HepG2 (cell line): ENCODE data around the gene HES2. TPM values are rescaled to one million over a fixed set of nuclear protein-coding genes. Genes with fewer than 3 reads are reported as not detected.
A peak's percentile ranks its signal among the peaks of the same experiment; 100 is the strongest.

ENCODE experiments used
- CBFB ChIP-seq: sonication (generic); formaldehyde crosslinking; IDR thresholded peaks from 2 replicates; pipeline ENCODE4 v1.4.0; 2020; ENCODE audit warnings: missing genetic modification reagents
- GABPA ChIP-seq, 2 experiments: IDR thresholded peaks; 2 replicates each; pipeline ENCODE4 v1.6.1; 2011 to 2016; ENCODE audit warnings: low read depth in 2 of 2, low read length in 1 of 2, missing biosample characterization in 1 of 2, missing genetic modification characterization in 1 of 2
- KLF15 ChIP-seq: sonication (generic); formaldehyde crosslinking; IDR thresholded peaks from 2 replicates; pipeline ENCODE4 v1.8.1; 2023; ENCODE audit warnings: borderline replicate concordance, mild to moderate bottlenecking, inconsistent platforms, missing genetic modification reagents, mixed read lengths
- KLF6 ChIP-seq: IDR thresholded peaks from 2 replicates; pipeline ENCODE4 v1.8.0; 2016; ENCODE audit warnings: missing biosample characterization, missing genetic modification reagents
- NFE2 ChIP-seq: sonication (generic); formaldehyde crosslinking; IDR thresholded peaks from 2 replicates; pipeline ENCODE4 v1.4.0; 2020; ENCODE audit warnings: missing genetic modification reagents
- NR2F1 ChIP-seq, 2 experiments: fragments of 450-650 bp in 1 of 2; formaldehyde crosslinking in 1 of 2; IDR thresholded peaks; 2 replicates each; pipeline versions ENCODE4 v1.5.0 to v1.6.1; 2016 to 2020; ENCODE audit warnings: mild to moderate bottlenecking in 1 of 2, missing compliant biosample characterization in 1 of 2, missing genetic modification reagents in 1 of 2, moderate library complexity in 1 of 2
- PAXIP1 ChIP-seq: sonication (generic); formaldehyde crosslinking; conservative IDR thresholded peaks from 2 replicates; pipeline ENCODE4 v1.4.0; 2020; ENCODE audit warnings: mild to moderate bottlenecking, missing genetic modification reagents, moderate library complexity
- RCOR2 ChIP-seq: IDR thresholded peaks from 2 replicates; pipeline ENCODE4 v1.6.1; 2016; ENCODE audit warnings: missing biosample characterization, missing genetic modification reagents
- SKIL ChIP-seq: sonication (generic); formaldehyde crosslinking; IDR thresholded peaks from 2 replicates; pipeline ENCODE4 v1.8.0; 2022; ENCODE audit warnings: missing genetic modification reagents, mild to moderate bottlenecking, moderate library complexity, borderline replicate concordance
- SP4 ChIP-seq: sonication (generic); formaldehyde crosslinking; IDR thresholded peaks from 2 replicates; pipeline ENCODE4 v1.8.1; 2023; ENCODE audit warnings: mild to moderate bottlenecking, missing genetic modification reagents
- ZBTB44 ChIP-seq: sonication (generic); formaldehyde crosslinking; IDR thresholded peaks from 2 replicates; pipeline ENCODE4 v1.4.0; 2020; ENCODE audit warnings: missing genetic modification reagents
- ZBTB7B ChIP-seq: sonication (generic); formaldehyde crosslinking; IDR thresholded peaks from 2 replicates; pipeline ENCODE4 v1.4.0; 2020; ENCODE audit warnings: missing genetic modification reagents
- ZNF207 ChIP-seq: fragments of 450-650 bp; IDR thresholded peaks from 2 replicates; pipeline ENCODE4 v1.6.1; 2016; ENCODE audit warnings: antibody characterized with exemption, borderline replicate concordance
- ZNF235 ChIP-seq: sonication (generic); formaldehyde crosslinking; IDR thresholded peaks from 2 replicates; pipeline ENCODE4 v1.8.1; 2023; ENCODE audit warnings: mild to moderate bottlenecking, missing genetic modification reagents, borderline replicate concordance
- ZNF331 ChIP-seq: sonication (generic); formaldehyde crosslinking; IDR thresholded peaks from 2 replicates; pipeline ENCODE4 v1.4.0; 2020; ENCODE audit warnings: missing genetic modification reagents
- ZNF777 ChIP-seq: sonication (generic); formaldehyde crosslinking; IDR thresholded peaks from 2 replicates; pipeline ENCODE4 v1.4.0; 2020; ENCODE audit warnings: missing genetic modification reagents
- polyA plus RNA-seq, 8 experiments: library from polyadenylated mRNA; depleted of rRNA in 3 of 8; stranded (reverse) in 7 of 8; unstranded in 1 of 8; fragments of >200 nt; fragmentation: Illumina TruSeq in 4 of 8; extraction: Trizol in 4 of 8; gene quantifications; 2 replicates each; pipeline versions ENCODE4 v1.2.1 to v1.2.3, GENCODE V29; 2011 to 2016; ENCODE audit warnings: low read depth in 4 of 8, missing spikeins in 1 of 8, mixed read lengths in 1 of 8; ENCODE audit not compliant: insufficient read depth in 1 of 8
- total RNA-seq, 5 experiments: library from RNA; depleted of rRNA; stranded (reverse); fragments of >200 nt; fragmentation: Illumina TruSeq; extraction: Trizol; gene quantifications; 2 replicates each; pipeline ENCODE4 v1.2.3, GENCODE V29; 2016; ENCODE audit warnings: low read depth in 1 of 5

The HES2 gene
- total and polyA plus RNA-seq, 2 of the 13 experiments (the other 11 are each of a cell fraction or from before 2014, with no cell fraction given): 0.11 to 0.17 TPM

GRCh38 chr1:6450943-6451373 lies 31.2 kb upstream of the HES2 start (continued):
- TF ChIP-seq SKIL (CRISPR knock-in tag): peak; percentile 83
- no peak for TF ChIP-seq ZBTB44
- peak in 1 of 2 experiments; percentile 30; a peak in 1 of 4 replicates for TF ChIP-seq NR2F1 (CRISPR knock-in tag; IDR thresholded peaks at IDR 0.05)
- peak; percentile 98 for TF ChIP-seq PAXIP1 (CRISPR knock-in tag)
- no peak for TF ChIP-seq ZNF207
- no peak for TF ChIP-seq NFE2 (CRISPR knock-in tag)
- peak; percentile 66; the same call in 1 of the 2 replicates for TF ChIP-seq SP4 (CRISPR knock-in tag)
- no peak for TF ChIP-seq CBFB (CRISPR knock-in tag)
- peak; percentile 94 for TF ChIP-seq ZBTB7B (CRISPR knock-in tag)
- peak; percentile 63; the same call in 1 of the 2 replicates for TF ChIP-seq RCOR2 (CRISPR knock-in tag)
- no peak for TF ChIP-seq KLF6 (CRISPR knock-in tag)
- TF ChIP-seq ZNF235: no peak
- TF ChIP-seq ZNF331 (CRISPR knock-in tag): peak; percentile 38; the same call in 1 of the 2 replicates
- TF ChIP-seq GABPA (IDR thresholded peaks at IDR 0.05; ENCODE audit: low read depth, low read length): no peak
- TF ChIP-seq GABPA (CRISPR knock-in tag; IDR thresholded peaks at IDR 0.05; ENCODE audit: low read depth): no peak
- no peak for TF ChIP-seq KLF15 (CRISPR knock-in tag)
- TF ChIP-seq ZNF777 (CRISPR knock-in tag): 0 out of 2 replicates have a peak, but pooled peaks have one; percentile 34
